H54 (cell line): Measurements from ENCODE around the gene LIMD2.
A peak's percentile ranks its signal among the peaks of the same experiment; 100 is the strongest.

Experiments
- DNase-seq: peaks from one replicate; pipeline ENCODE4 v3.0.0; 2011; ENCODE audit warnings: low spot score, mixed read lengths; ENCODE audit not compliant: insufficient read length
- FAIRE-seq: peaks from 3 replicates; lab custom pipeline; 2011; peaks lifted over from hg19 to GRCh38; lab: Jason Lieb, UNC
- POLR2A ChIP-seq: IDR thresholded peaks from 2 replicates; pipeline ENCODE4 v1.6.1; 2011; ENCODE audit warnings: low read depth, mild to moderate bottlenecking, low read length

The LIMD2 gene

DNA sequence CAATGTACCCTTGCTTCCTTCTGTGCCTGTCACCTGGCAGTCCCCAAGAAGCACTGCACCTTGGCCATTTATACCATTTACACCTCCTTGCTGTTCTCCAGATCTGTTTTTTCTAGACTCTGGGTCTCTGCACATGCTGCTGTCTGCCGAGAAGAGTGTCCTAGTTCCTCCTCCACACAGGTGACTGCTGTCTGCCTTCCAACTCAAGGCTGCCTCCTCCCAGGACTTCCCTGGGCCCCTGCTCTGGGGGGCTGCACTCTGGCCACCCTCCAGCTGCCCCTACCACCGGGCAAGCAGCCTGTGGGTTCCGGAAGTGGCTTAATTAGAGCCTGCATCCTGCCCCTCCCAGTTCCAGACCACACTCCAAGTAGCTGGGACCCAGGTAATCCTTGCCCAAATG is 5.7 kb upstream of the LIMD2 start:
- TF ChIP-seq POLR2A, result no peak
- DNase-seq (no peak), FAIRE-seq (no peak)

DNA sequence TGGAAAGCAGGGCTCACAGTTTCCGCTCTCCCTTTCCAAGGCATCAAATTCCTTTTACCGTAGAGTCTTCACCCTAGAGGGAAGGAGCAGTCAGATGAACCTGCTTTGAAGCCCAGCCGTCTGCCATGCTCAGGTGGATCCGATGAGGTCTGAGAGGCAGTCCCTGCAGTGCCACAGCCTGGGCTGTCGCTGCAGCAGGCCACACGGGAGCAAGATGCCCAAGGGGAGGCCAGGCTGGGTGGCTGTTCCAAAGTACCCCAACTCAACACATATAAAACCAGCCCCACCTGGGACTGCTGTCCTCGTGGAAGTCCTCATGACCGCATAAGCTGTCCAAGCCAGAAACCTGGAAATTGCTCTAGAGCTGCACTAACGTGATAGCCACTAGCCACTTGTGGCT is 4.9 kb upstream of the LIMD2 start:
- DNase-seq (no peak), FAIRE-seq (no peak)
- no peak for TF ChIP-seq POLR2A

DNA sequence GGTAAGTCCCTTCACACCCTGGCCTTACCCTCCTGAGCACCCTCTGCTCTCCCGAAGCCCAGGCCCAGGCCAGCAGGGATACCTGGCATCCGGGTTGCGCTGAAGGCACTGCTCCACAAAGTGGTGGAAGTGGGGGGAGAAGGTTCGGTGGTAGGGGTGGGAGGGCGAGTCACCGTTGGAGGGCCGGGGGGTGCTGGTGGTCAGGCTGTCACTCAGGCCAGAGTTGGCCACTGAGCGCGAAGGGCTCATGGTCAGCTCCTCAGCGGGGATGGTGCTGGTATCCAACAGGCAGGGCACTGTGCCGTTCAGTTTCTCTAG is 4.3 kb upstream of the LIMD2 start:
- DNase-seq (no peak), FAIRE-seq (no peak)
- TF ChIP-seq POLR2A, result no peak

DNA sequence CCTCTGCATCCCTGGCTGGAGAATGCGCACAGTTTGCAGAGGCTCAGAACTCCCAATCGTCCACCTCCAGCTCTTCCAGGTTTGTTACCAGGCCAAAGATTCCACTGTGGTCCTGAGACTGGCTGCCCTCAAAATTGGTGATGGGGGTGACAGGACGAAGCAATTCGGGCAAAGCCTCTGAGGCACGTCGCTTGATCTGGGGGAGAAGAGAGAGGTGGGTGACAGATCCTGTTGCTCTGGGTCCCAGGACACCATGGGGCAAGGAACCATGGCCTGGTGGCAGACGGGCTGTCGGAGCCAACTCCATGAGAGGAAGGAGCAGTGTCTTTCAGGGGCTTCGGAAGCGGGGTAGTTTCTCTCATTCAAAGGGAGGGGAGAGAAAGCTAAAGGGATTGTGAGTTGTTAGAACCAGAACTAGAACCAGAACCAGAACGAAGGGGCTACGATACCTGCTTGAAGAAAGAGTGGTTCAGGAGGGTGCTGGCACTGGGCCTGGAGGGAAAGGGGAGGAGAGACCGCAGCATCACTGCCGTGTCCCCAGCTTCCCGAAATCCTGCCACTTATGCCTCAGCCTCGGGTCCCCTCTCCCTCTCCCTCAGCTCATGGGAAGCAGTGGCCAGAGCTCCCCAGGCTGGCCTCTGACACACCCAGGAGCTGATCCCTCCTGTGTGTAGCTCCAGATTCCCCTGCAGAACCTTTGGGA is 3.8 kb upstream of the LIMD2 start:
- FAIRE-seq, result no peak
- TF ChIP-seq POLR2A, result no peak

DNA sequence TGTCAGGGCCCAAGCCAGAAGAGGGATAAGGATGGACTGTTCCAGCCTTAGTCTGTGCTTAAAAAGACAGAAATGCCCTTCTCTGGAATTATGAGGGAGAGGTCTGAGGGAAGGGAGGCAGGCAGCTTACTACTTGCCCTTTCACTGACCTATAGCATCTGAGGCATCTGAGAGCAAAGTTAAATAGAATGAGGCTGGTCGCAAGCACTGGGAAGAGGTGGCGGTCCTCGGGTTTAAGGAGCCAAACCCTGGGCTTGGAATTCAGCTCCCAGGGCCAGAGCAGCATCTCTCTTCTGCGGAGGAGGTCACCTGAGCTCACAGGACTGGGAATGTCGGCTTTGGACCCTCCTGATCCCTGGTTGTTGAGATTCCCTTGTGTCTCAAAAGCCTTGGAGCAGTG is 3.1 kb upstream of the LIMD2 start:
- DNase-seq (no peak), FAIRE-seq (no peak)
- no peak for TF ChIP-seq POLR2A

More for the DNA sequence above, 3.8 kb upstream of the LIMD2 start:
- DNase-seq, result no peak

DNA sequence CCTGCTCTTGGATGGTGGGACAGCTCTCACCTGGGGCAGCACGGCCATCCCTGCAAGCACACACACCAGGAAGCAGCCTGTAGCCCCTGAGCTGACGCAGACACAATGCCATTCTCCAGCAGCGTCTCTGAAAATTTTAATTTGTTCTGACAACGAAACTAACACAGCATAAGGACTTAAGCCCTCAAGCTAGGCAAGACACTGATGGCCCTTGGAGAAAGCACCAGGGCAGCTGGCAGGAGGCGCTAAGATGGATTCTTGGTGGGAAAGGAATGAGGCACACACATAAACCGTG is 2.7 kb upstream of the LIMD2 start:
- DNase-seq, result no peak
- no peak for FAIRE-seq
- TF ChIP-seq POLR2A, result no peak

DNA sequence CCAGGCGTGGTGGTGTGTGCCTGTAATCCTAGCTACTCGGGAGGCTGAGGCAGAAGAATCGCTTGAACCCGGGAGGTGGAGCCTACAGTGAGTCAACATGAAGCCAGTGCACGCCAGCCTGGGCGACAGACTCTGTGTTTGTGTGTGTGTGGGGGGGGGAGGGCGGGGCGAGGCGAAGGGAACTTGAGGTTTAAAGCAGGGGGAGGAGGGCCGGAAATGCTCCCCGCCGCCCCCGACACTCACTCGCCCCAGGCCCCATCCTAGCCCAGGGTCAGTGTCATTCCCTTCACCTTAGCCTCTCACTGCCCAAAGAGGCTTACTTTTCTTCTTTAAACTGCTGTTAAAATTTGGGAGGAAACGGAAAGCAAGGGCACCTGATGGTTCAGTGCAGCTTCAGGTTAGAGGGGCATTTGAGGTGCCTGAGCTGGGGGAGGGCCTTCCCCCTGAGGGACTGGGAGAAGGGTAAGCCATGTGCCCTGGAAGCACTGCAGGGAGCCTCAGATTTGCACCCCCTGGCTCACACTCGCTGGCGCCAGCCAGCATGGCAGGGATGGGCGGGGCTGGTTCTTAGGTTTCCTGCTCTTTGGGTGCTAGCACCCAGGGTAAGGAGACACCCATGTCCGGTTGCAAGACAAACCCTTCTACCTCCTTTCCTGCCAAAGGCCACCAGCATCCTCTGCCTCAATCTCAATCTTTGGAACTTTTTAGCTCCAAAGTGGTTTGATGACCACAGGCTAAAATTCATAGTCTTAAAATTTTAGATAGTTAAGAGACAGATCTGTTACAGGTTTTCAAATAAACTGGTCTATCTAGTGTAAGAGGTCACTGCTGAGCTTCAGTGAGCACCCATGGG is 2.2 kb upstream of the LIMD2 start:
- FAIRE-seq (no peak), DNase-seq (no peak)

DNA sequence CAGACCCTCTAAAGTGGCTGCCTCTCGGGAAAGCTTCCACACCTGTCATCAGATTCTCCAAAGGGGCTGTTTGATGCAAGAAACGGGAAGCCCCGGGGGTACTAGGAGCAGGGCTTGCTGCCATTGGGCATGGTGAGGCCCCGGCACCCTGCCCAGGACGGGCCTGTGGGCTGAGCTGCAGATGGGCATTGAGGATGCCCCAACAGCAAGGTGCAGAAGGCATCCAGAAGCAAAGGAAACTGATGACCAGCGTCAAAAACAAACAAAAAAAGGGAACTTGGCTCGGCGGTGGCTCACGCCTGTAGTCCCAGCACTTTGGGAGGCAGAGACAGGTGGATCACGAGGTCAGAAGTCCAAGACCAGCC is 1.5 kb upstream of the LIMD2 start:
- no peak for FAIRE-seq
- TF ChIP-seq POLR2A, result no peak
- no peak for DNase-seq

More for the DNA sequence above, 2.2 kb upstream of the LIMD2 start:
- no peak for TF ChIP-seq POLR2A

DNA sequence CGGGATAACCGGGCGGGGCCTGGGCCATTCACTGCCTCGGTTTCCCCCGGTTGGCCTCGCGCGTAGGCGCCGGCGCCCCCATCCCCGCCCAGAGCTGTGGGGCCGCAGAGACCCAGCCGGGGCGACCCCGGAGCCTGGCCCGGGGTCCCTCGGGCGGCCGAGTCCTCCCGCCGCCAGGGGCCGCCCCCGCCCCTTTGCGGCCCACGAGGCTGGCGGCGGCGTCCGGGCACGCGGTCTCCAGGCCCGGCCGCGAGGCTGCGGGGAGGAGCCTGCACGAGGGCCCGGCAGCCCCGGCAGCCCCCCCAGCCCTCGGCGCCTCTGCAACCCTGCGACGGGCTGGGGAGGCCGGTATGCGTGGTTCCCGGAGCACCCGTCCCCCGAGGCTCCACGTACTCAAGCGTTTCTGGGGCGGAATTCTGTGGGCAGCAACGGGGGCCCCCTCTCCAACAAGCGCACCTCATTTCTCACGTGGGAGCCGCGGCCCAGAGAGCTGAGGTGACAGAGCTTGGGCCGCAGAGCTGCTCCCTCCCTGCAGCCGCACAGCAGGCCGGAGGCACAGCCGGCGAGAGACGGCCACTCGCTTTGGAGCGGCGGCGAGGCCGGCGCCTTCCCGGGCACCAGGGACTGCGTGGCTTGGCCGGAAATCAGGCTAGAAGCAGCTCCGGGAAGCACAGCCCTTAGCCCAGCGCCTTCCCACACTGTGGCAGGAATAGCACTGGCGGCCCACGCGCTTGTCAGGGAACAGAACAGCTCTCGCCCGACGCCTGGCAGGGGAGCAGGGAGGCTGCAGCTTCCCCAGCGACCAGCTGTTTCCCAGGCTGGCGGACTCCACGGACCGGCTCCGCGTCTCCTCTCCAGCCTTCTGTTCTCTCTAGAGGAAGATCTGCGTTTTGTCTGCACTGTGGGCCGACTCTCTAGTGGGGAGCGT is 867 bp upstream of the LIMD2 start:
- DNase-seq (no peak), FAIRE-seq (no peak)
- no peak for TF ChIP-seq POLR2A

DNA sequence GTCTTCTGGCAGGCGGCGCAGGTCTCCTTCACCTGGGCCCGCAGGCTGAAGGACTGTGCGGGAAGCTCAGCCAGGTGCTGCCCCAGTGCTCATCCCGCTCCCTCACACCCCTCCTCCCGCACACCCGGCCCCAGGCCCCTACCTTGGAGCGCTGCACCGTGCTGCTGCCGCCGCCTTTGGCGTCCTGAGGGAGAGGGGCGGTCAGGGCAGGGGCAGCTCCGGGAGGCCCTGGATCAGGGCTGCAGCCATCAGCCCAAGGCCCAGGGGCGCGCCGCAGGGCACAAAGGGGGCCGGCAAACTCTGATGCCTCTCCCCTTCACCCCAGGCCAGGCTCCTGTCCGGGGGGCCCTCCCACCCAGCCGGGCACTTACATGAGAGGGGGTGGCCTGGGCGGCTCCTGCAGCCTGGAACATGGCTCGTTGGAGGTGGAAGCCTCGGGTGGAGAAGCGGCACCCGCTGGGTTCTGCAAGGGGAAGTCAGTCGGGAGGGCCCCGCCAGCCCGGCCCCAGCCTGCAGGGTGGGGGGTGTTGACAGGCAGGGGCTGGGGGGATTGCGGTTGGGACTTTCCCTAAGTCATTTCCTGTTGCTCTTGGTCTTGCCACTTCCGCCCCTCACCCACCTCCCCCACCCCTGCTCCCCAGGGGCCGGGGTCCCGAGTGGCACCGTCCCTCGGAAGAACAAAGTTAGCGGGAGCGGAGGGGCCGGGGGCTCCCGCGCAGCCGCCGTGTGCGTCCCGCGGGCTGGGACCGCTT is 863 bp downstream of the LIMD2 start:
- no peak for FAIRE-seq

DNA sequence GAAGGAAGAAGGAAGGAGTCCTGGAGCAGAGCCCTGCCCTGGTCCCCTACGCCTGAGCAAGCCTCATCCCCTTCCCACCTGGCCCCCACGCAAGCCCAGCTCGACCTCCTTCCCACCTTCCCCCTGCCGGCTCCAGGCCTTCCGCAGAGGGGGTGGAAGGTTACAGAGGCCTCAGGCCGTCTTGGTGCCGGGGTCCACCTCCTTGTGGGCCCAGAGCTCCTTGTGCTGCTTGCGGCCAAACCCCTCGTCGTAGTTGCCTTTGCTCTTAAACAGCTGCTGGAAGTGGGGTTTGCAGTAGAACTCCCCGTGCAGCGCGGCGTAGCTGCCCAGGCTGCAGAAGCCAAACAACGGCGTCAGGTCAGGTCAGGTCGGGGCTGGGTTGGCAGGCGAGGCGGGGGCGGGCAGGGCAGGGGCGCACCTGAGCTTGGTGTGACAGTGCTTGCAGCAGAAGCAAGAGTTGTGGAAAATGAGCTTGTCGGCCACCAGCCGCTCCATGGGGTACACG is 1.5 kb downstream of the LIMD2 start:
- FAIRE-seq (no peak), DNase-seq (no peak)

More for the DNA sequence above, 863 bp downstream of the LIMD2 start:
- no peak for TF ChIP-seq POLR2A
- no peak for DNase-seq

DNA sequence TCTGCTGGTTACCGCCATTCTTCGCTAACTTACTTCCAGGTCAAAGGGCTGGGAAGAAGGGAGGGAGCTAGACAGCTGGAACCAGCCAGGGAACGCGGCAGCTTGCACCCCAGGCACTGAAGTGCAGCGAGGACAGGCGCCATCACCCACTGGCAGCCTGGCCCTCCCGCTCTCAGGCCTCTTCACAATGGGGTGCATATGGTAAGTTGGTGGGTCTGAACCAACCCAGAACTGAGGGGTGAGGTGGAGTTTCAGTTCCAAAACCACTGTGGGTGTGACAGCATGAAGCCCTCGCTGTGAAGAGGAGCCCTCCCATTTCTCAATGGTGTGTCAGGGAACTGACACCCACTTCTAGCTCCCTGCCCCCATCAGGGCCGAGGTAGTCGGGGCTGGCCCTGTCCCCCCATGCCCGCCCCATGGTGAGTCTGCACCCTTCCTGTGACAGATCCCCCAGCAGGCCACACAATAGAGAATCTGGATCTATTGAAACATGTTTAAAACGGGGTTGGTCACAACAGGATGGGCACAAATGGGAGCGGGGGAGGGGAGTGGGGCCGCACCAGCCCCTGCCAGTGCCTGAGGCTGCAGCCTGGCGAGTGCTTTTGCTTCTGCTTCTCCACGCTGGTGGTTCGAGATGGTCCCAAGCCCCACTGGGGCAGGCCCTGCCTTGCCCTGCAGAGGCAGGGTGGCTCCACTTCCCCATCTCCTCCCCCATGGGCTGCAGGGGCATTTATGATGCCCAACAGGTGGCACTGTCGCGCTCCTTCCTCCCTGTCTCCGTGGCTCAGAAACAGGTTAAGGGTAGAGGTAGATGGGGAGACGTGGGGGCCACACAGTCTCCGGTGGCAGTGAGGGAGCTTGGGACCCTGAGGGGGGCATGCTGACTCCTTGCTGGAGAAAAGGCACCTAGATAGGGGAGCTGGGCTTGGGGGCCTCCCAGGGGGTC is 2.3 kb downstream of the LIMD2 start:
- FAIRE-seq (no peak), DNase-seq (peak; percentile 91)
- no peak for TF ChIP-seq POLR2A

More for the DNA sequence above, 1.5 kb downstream of the LIMD2 start:
- no peak for TF ChIP-seq POLR2A
